PC-3 (cell line): ENCODE results near the gene PRTFDC1. TPM values are rescaled to one million over a fixed set of nuclear protein-coding genes. Genes with fewer than 3 reads are reported as not detected.

ENCODE experiments used
- ATAC-seq: fragments of 200-7000 bp; cut with Tn5 transposase; 2 replicates; pipeline ENCODE4 v1.9.1; 2020; ENCODE audit warnings: mild to moderate bottlenecking, moderate library complexity
- BruUV-seq: library from RNA; stranded (reverse); fragments of 400-500 nt; replicated peaks from 2 replicates; lab custom pipeline; 2021; lab: Mats Ljungman, UMichigan
- CTCF ChIA-PET: fragments of 300-600 bp; sonication (Branson Sonifier 250); formaldehyde crosslinking; loops from one replicate; lab custom pipeline; 2022; ENCODE audit warnings: antibody characterized with exemption; lab: Charles Lee
- POLR2A ChIA-PET: fragments of 300-600 bp; sonication (Branson Sonifier 250); formaldehyde crosslinking; loops from one replicate; lab custom pipeline; 2022; ENCODE audit warnings: antibody characterized with exemption; ENCODE audit not compliant: unreplicated experiment; lab: Charles Lee
- DNase-seq: peaks from one replicate; pipeline ENCODE4 v3.0.0-alpha.2; 2015
- H2AFZ ChIP-seq: fragments of 300-600 bp; sonication (generic); 2 replicates; pipeline ENCODE4 v1.6.0; 2016; ENCODE audit warnings: antibody characterized with exemption, low read length
- H3F3A ChIP-seq: fragments of 300-600 bp; sonication (generic); one replicate; pipeline ENCODE4 v1.6.0; 2017; ENCODE audit warnings: antibody characterized with exemption, low read length, control low read depth, mild to moderate bottlenecking; ENCODE audit not compliant: unreplicated experiment
- H3K27ac ChIP-seq: fragments of 300-600 bp; sonication (generic); 2 replicates; pipeline ENCODE4 v1.5.1; 2016; ENCODE audit warnings: mild to moderate bottlenecking, low read length
- H3K27me3 ChIP-seq: fragments of 300-600 bp; sonication (generic); 2 replicates; pipeline ENCODE4 v1.6.1; 2016; ENCODE audit warnings: low read length, mixed read lengths
- H3K36me3 ChIP-seq: fragments of 300-600 bp; sonication (generic); 2 replicates; pipeline ENCODE4 v1.6.1; 2016; ENCODE audit warnings: low read depth, mixed run types, low read length, mixed read lengths
- H3K4me1 ChIP-seq: fragments of 300-600 bp; sonication (generic); 2 replicates; pipeline ENCODE4 v1.5.1; 2016; ENCODE audit warnings: low read length; ENCODE audit not compliant: insufficient read depth
- H3K4me2 ChIP-seq: fragments of 300-600 bp; sonication (generic); 2 replicates; pipeline ENCODE4 v1.6.0; 2016; ENCODE audit warnings: low read length
- H3K4me3 ChIP-seq: fragments of 300-600 bp; sonication (generic); 2 replicates; pipeline ENCODE4 v1.5.1; 2016; ENCODE audit warnings: mild to moderate bottlenecking, low read length, mixed read lengths
- H3K79me2 ChIP-seq: fragments of 300-600 bp; sonication (generic); 2 replicates; pipeline ENCODE4 v1.6.1; 2017; ENCODE audit warnings: low read length, mixed read lengths
- H3K9ac ChIP-seq: fragments of 300-600 bp; sonication (generic); 2 replicates; pipeline ENCODE4 v1.6.0; 2016; ENCODE audit warnings: mild to moderate bottlenecking, low read length
- H3K9me2 ChIP-seq: fragments of 300-600 bp; sonication (generic); replicated peaks from 2 replicates; pipeline ENCODE4 v1.6.1; 2016; ENCODE audit warnings: mixed run types, low read length, mixed read lengths
- H3K9me3 ChIP-seq: fragments of 300-600 bp; sonication (generic); 2 replicates; pipeline ENCODE4 v1.6.1; 2016; ENCODE audit warnings: low read length, mixed read lengths
- H4K20me1 ChIP-seq: fragments of 300-600 bp; sonication (generic); 2 replicates; pipeline ENCODE4 v1.6.1; 2016; ENCODE audit warnings: low read length, mixed read lengths
- CTCF ChIP-seq: fragments of 300-600 bp; sonication (generic); conservative IDR thresholded peaks from 2 replicates; pipeline ENCODE4 v1.5.1; 2017; ENCODE audit warnings: antibody characterized with exemption, low read depth, mild to moderate bottlenecking, low read length
- EZH2 ChIP-seq: fragments of 300-600 bp; sonication (generic); IDR thresholded peaks from one replicate; pipeline ENCODE4 v1.6.1; 2017; ENCODE audit warnings: antibody characterized with exemption, mild to moderate bottlenecking, low read length; ENCODE audit not compliant: unreplicated experiment
- EZH2phosphoT487 ChIP-seq: fragments of 300-600 bp; sonication (generic); IDR thresholded peaks from 2 replicates; pipeline ENCODE4 v1.6.1; 2018; ENCODE audit warnings: mild to moderate bottlenecking, antibody characterized with exemption, low read length, borderline replicate concordance
- intact Hi-C: fragments of 100-400 bp; cut with micrococcal nuclease; formaldehyde crosslinking; loops from 2 replicates; pipeline ENCODE4 v1.9.0; 2023
- total RNA-seq: library from RNA; depleted of rRNA; stranded (reverse); fragments of >200 nt; gene quantifications from 2 replicates; pipeline ENCODE4 v1.2.3, GENCODE V29; 2014

Gene PRTFDC1
- total RNA-seq, 1 experiment from 2014 or later, result 10.2 TPM

DNA sequence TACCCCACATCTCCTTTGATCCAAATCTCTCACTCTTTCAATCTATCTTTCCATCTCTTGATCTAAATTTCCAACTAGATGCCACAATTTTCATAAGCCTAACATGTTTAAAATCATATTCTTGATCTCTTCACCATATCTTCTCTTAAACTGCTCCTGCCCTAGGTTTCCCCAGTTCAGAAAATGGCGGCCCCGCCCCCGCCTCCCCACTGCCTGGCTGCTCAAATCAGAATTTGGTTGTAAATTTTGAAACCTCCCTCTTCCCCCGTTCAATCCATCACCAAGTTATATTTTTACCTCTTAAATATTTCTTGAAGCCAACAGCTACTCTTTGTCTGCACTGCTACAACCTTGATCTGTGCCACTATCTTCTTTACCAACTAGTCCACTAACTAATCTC is 27.3 kb upstream of the PRTFDC1 start:
- no peaks in the 10 kb centered on the region for H4K20me1 ChIP-seq
- H3K9ac ChIP-seq, result no peak overlapping the region
- H3K4me3 ChIP-seq, result no peak overlapping the region
- H3K9me3 ChIP-seq, result no peaks in the 10 kb centered on the region
- no peaks in the 10 kb centered on the region for H3K79me2 ChIP-seq
- H3K27me3 ChIP-seq, result no peaks in the 10 kb centered on the region
- ChIA-PET CTCF (no interaction called here), POLR2A (no interaction called here)
- TF ChIP-seq EZH2phosphoT487, result no peak
- TF ChIP-seq CTCF, result no peak
- no peak for TF ChIP-seq EZH2
- H2AFZ ChIP-seq, result no peak overlapping the region
- BruUV-seq, result no TSS peak
- intact Hi-C loops, result no loop called here
- no peak for DNase-seq
- no peak for ATAC-seq
- H3K4me1 ChIP-seq, result no peaks in the 10 kb centered on the region
- no peaks in the 10 kb centered on the region for H3F3A ChIP-seq
- no peak overlapping the region for H3K4me2 ChIP-seq
- no peaks in the 10 kb centered on the region for H3K36me3 ChIP-seq
- H3K9me2 ChIP-seq, result no peaks in the 10 kb centered on the region
- H3K27ac ChIP-seq, result no peak overlapping the region

- TF ChIP-seq EZH2phosphoT487 (no peak), EZH2 (no peak), CTCF (no peak)
- H3K27ac ChIP-seq, result no peak overlapping the region
- ChIA-PET CTCF (interaction anchor here (0.7 kb wide), 1 partner anchor 85 kb away, joined by 3 read pairs; no protein-coding TSS in a partner anchor), POLR2A (no interaction called here)
- no peak overlapping the region for H3K9ac ChIP-seq
- no peak overlapping the region for H2AFZ ChIP-seq
- no peaks in the 10 kb centered on the region for H4K20me1 ChIP-seq
- H3K9me2 ChIP-seq, result no peaks in the 10 kb centered on the region
- no peaks in the 10 kb centered on the region for H3K27me3 ChIP-seq
- no peaks in the 10 kb centered on the region for H3K36me3 ChIP-seq
- no peaks in the 10 kb centered on the region for H3K79me2 ChIP-seq
- no TSS peak for BruUV-seq
- no peak for DNase-seq
- no peak for ATAC-seq
- H3K9me3 ChIP-seq, result no peaks in the 10 kb centered on the region
- no peaks in the 10 kb centered on the region for H3K4me1 ChIP-seq
- H3K4me2 ChIP-seq, result no peak overlapping the region
- no peaks in the 10 kb centered on the region for H3F3A ChIP-seq
- no peak overlapping the region for H3K4me3 ChIP-seq
- intact Hi-C loops, result no loop called here
These were observed 22.6 kb upstream of the PRTFDC1 start for GRCh38 chr10:24974976-24975375.

DNA sequence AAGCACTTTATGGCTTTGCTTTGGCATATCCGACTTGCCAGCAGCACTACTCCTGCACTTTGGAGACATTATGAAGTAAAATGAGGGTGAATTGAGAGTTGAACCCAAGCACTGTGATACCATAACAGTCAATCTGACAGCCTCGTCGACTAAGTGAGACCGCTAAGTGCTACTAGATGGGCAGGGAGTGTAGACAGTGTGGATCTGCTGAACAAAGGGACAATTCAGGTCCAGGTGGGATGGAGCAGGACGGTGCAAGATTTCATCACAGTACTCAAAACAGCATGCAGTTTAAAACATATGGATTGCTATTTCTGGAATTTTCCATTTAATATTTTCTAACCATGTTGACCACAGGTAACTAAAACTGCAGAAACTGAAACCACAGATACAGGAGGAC is 20.8 kb upstream of the PRTFDC1 start:
- Histone ChIP-seq H3K4me2 (no peak overlapping the region), H3K79me2 (no peaks in the 10 kb centered on the region), H3K27me3 (no peaks in the 10 kb centered on the region), H3F3A (no peaks in the 10 kb centered on the region), H3K36me3 (no peaks in the 10 kb centered on the region), H4K20me1 (no peaks in the 10 kb centered on the region), H3K4me1 (no peaks in the 10 kb centered on the region), H3K4me3 (no peak overlapping the region), H3K9me3 (no peaks in the 10 kb centered on the region), H2AFZ (no peak overlapping the region), H3K9ac (no peak overlapping the region), H3K27ac (no peak overlapping the region), H3K9me2 (no peaks in the 10 kb centered on the region)
- ChIA-PET POLR2A (no interaction called here), CTCF (no interaction called here)
- no TSS peak for BruUV-seq
- DNase-seq (no peak), ATAC-seq (no peak)
- no peak for TF ChIP-seq CTCF
- no peak for TF ChIP-seq EZH2
- TF ChIP-seq EZH2phosphoT487, result no peak
- intact Hi-C loops, result no loop called here
